GM03348 (cell line): ENCODE data around the gene DENND10.
A peak's percentile ranks its signal among the peaks of the same experiment; 100 is the strongest.
"Not testable (repeated sequence)": the region's sequence is repeated elsewhere in the genome, so short reads cannot be mapped to it uniquely, and the experiment has no call there.

Source experiments
- DNase-seq: peaks from one replicate; pipeline ENCODE4 v3.0.0; 2012; ENCODE audit warnings: low spot score

The DENND10 gene

DNA sequence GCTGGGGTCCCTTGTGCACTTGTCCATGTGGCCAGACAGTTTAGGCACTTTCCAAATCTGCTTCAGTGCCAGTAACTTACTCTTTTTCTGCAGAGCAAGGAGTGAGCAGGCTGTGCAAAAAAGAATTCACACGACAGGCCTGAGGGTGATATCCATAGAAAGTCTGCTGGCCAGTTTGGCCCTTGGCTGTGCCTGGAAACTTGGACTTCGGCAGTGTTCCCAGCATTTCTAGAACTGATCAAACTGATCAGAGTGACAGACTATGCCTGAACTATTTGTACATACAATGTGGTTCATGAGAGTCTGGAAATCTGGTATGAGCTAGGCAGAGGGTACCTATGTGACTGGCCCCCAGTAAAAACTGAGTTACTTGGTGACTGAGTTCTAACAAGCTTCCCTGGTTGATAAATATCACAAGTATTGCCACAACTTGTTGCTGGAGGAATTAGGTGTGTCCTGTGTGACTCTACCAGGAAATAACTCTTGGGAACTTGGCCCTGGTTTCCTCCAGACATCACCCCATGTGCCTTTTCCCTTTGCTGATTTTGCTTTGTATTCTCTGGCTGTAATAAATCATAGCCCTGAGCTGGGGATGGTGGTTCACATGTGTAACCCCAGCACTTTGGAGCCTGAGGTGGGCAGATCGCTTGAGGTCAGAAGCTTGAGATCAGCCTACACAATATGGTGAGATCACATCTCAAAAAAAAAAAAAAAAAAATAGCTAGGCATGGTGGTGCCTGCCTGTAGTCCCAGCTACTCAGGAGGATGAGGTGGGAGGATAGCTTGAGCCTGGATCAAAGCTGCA lies 3.3 kb upstream of the DENND10 start:
- DNase-seq = no peak

DNA sequence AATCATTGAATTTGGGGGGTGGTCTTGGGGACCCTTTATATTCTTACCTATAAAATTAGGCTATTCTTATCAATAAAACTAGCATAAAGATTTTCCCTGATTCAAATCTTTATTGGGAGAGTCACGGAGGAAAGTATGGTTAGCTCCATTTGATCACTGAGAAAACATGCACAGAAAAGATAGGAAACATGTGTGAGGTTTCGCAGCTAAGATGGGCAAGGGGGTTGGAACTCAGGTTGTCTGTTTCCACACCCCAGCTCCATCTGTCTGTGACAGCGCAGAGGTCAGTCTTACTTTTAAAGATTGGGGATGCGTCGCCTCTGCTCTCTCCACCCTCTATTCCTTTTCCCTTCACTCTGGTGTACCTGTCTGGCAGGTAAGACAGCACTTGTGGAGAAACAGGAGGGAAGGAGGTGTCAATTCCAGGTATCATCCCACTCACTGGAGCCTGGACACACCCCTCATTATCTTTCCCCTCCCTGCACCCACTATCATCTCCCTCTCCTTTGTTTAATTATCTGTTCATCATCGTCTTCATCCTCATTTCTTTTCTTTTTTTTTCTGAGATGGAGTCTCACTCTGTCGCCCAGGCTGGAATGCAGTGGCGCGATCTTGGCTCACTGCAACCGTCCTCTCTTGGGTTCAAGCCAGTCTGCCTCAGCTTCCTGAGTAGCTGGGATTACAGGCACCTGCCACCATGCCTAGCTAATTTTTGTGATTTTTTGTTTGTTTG lies 2.4 kb upstream of the DENND10 start:
- no peak for DNase-seq

DNA sequence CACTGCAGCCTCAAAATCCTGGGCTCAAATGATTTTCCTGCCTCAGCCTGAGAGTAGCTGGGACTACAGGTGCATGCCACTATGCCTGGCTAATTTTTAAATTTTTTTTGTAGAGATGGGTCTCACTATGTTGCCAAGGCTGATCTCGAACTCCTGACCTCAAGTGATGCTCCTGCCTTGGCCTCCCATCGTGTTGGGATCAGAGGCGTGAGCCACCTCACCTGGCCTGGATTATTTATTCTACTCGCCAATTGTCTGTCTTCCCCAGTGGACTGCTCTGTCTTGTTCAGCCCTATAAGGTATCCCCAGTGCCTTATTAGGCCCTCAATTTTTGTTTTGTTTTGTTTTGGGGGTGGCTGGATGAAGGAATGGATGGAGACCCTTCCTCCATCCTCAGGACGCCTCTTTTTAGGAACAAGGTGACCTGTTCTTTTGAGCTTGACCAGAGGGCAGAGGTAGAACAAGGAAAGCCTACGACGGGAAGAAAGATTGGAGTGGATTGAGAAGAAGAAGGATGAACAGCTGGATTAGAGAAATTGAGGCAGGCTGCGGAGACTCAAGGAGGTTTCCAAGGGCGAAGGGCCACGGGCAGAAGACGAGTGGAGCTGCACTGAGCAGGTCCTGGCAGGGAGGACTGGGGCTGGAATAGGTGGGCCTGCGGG lies 541 bp upstream of the DENND10 start:
- DNase-seq = no peak

DNA sequence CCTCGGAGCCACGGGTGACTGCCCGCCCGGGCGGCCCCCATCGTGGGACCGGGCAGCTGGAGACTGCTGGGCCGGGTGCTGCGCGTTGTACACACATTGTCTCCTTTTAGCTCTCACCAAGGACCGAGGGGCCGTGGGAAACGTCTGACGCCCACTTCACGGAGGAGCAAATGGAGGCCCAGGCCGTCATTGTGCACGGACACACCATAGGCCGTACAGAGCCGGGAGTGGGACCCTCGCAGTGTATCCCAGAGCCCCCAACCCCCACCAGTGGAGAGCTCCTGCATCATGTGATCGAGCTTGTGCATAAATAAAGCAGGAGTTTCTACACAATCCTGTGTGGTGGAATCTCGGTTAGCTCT lies 722 bp downstream of the DENND10 start:
- peak; percentile 28 for DNase-seq

DNA sequence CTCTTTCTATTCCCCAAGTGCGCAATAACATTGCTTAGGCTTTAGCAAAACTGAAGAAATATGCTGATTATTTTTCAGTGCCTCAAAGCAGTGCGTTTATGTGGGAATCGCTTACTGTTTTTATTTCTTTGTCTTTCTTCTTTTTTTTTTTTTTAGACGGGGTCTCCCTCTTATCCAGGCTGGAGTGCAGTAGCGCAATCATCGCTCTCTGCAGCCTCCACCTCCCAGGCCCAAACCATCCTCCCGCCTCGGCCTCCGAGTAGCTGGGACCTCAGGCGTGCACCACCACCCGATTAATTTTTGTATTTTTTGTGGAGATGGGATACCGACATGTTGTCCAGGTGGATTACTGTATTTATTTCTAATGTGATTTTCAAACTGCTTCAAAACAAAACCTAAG lies 1.2 kb downstream of the DENND10 start:
- DNase-seq = no peak

DNA sequence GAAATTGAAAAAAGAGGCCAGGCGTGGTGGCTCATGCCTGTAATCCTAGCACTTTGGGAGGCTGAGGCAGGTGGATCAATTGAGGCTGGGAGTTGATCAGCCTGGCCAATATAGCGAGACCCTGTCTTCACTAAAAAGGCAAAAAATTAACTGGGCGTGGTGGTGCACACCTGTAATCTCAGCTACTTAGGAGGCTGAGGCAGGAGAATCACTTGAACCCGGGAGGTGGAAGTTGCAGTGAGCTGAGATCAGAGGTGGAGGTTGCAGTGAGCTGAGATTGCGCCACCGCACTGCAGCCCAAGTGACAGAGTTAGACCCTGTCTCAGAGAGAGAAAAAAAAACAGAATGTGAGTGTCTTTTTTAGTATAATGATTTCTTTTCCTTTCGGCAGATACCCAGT lies 2.0 kb downstream of the DENND10 start:
- not testable (repeated sequence) for DNase-seq

DNA sequence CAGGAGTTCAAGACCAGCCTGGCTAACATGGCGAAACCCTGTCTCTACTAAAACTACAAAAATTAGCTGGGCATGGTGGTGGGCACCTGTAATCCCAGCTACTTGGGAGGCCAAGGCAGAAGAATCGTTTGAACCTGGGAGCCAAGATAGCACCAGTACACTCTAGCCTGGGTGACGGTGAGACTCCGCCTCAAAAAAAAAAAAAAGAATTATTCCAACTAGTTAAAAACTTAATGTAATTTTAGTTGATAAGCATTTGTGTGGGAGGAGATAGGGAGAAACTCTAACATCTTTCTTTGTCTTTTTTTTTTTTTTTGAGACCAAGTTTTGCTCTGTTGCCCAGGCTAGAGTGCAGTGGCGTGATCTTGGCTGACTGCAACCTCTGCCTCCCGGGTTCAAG lies 3.2 kb downstream of the DENND10 start:
- not testable (repeated sequence) for DNase-seq

DNA sequence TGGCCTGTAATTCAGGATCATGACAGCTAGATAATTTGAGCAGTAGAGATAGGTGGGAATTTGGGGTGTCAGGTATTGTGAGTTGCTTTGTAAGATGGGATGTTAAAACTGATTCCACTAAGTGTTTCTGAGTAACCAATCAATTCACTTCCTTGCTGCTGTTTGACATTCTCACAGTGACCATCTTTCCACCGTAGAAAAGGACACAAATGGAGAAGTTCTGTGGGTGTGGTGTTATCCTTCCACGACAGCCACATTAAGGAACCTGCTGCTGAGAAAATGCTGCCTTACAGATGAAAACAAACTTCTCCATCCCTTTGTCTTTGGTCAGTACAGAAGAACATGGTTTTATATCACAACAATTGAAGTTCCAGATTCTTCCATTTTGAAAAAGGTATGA lies 3.9 kb downstream of the DENND10 start:
- DNase-seq = not testable (repeated sequence)

DNA sequence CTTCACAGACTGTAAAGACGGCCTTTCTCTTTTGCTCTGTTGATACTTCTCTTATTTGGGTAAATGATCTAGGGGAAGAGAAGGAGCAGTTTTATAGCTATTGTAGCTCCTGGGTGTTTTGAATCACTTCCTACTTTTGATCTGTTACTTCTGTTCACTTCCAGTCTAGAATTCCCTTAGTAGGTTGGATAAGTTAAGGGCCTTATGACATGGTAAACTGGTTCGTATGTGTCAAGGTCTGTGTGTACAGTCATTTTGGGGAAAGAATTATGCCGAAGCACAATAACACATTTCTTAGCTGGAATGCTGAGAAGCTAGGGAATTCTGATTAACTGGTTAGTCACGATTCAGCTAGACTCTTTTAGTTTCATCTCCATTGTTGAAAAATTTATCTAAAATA lies 8.1 kb downstream of the DENND10 start:
- DNase-seq = peak; percentile 61

DNA sequence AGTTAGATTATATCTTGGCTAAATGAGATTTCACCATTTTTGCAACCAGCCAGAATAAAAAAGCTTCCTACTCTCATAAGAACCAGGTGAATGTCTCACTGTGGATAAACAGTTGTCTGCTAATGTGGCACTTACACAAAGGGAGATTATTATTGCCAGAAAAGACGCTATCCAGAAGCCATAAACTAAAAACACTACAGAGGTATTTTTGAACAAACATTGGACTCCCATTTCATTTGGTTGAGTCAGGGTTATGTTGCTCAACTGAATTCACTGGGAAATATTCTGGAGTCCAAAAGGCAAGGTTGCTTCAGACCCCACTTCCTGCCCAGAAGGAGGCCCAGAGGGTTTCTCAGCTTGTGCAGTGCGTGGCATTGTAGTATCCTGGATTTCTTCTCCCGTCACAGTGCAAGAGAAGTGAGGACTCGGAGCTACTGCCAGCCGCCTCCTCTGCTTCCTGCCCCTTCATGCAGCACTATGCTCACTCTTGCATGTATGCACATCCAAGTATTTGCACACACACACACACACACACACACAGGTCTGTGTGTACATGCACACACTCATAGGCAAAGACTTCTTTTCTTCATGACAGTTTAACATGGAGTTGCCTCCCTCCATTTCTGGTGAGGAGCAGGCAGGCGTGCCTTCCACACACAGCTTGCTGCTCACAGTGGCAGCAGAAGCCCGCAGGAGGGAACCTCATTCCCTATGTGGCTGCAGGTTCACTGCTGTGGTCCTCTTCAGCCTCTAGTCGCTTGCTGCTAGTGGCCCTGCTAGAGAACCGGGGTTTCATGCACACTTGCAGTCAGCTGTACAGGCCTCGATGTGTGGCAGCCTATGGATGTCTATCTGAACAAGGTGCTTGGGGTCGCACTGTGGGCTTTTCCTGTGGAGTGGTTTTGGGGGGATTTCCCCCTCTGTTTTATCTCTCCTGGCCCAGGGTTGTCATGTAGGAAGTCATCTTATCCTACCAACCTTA lies 10.1 kb downstream of the DENND10 start:
- DNase-seq = peak; percentile 89

DNA sequence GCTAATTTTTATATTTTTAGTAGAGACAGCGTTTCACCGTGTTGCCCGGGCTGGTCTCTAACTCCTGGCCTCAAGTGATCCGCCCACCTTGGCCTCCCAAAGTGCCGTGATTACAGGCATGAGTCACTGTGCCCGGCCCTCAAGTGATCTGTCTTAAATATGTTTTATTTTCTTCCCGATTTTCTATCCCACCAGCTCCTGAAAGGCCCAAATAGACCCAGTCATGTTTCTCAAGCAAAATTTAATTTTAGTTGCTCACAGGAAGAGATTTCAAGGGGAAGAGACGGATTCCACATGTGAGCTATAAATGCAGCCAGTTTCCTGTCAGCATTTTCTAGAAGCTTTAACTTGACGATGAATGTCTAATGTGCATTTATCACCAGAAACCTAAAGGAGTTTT lies 12.0 kb downstream of the DENND10 start:
- DNase-seq = no peak

DNA sequence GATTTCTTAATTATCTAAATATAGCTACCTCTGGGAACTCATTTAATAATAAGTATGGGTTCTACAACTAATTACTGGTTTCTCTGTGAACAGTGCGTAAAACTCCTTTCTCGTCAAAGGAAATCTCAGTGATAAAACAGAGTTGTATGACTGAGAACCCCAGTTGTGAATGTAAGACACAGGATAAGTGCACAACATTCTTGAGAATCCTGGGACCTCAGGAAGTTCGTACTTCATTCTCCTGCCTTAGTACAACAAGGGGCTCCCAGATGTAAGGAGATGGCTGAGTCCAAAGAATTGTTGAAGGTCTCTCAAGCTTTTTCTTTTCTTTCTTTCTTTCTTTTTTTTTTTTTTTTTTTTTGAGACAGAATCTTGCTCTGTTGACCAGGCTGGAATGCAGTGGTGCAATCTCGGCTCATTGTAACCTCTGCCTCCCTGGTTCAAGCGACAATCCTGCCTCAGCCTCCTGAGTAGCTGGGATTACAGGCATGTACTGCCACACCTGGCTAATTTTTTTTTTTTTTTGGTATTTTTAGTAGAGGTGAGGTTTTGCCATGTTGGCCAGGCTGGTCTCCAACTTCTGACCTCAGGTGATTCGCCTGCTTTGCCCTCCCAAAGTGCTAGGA lies 12.5 kb downstream of the DENND10 start:
- DNase-seq = no peak

DNA sequence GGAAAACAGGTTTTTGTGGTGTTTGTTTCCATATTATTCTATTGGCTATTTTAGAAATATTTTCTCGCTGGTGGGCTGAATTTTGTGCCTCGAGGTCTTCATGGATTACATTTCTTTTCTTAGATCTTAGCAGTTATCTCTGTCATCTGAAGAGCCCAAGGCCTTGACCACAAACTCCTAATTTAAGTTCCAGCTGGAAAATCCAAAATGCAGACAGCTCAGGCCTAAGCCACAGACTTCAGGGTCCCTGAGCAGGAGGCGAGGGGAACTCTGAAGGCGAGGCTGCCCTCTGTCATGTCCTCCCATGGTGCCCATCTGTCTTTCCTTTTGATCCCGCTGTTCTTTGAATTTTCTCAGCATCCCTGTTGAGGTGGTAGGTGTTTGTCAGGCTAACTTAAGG lies 14.3 kb downstream of the DENND10 start:
- no peak for DNase-seq

DNA sequence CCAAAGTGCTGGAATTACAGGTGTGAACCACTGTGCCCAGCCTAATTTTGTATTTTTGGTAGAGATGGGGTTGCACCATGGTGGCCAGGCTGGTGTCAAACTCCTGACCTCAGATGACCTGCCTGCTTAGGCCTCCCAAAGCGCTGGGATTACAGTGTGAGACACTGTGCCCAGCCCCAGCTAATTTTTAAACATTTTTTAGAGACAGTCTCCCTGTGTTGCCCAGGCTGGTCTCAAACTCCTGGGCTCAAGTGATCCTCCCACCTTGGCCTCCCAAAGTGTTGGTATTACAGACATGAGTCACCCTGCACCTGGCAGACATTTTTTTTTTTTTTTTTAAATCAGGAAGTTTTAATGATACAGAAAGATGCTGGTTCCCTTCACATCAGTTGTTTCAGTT lies 15.5 kb downstream of the DENND10 start:
- DNase-seq = no peak

DNA sequence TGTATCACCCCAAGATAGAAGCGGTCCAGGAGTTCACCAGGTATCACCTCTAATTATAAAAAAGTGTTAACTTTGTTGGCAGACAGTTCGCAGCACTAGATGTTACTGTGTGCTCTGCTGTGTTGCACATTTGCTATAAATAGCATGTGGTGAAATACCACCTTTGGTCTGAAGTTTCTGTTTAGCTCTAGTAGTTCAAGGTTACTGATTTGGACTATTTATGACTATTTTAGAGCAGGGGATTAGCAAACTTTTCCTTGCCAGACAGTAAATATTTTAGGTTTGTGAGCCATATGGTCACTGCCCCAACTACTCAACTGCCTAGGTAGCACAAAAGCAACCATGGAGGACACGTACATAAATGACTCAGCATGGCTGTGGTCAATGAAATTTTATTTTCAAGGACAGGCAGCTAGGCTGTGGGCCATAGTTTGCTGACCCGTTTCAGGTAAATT lies 16.5 kb downstream of the DENND10 start:
- DNase-seq = no peak

DNA sequence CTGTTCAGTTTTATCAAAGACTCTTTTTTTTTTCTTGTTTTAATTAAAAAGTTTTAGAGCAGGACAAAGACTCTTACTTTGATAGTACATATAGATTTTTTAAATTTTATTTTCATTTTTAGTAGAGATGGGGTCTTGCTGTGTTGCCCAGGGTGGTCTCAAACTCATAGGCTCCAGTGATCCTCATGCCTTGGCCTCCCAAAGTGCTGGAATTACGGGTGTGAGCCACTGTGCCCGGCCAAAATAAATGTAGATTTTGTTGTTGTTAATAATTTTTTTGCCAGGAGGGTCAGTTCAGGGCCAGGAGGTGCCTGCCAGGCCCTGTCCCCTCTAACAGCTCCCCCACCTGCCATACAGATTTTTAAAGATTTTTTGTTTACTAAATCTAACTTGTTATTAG lies 17.0 kb downstream of the DENND10 start:
- DNase-seq = no peak

DNA sequence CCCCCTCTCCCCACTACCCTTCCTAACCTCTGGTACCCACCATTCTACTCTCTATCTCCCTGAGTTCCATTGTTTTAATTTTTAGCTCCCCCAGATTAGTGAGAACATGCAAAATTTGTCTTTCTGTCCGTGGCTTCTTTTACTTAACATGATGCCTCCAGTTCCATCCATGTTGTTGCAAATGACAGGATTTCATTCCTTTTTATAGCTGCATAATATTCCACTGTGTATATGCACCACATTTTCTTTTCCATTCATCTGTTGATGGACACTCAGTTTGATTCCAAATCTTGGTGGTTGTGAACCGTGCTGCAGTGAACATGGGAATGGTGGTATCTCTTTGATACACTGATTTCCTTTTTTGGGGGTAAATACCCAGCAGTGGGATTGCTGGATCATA lies 22.0 kb downstream of the DENND10 start:
- no peak for DNase-seq

DNA sequence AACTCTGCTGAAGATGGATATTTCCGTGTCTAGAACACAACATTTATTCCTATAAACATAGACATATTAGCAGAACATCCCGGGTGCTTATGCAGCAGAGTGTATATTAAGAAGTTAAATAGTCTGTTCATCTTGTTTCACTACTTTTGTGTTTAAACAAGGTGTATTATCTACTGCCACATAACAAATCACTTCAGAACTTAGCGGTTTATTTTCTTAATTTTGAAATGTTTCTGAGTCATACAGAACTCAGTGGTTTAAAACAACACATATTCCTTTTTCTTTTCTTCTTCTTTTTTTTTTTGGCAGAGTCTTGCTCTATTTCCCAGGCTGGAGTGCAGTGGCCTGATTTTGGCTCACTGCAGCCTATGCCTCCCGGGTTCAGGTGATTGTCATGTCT lies 25.8 kb downstream of the DENND10 start:
- no peak for DNase-seq

DNA sequence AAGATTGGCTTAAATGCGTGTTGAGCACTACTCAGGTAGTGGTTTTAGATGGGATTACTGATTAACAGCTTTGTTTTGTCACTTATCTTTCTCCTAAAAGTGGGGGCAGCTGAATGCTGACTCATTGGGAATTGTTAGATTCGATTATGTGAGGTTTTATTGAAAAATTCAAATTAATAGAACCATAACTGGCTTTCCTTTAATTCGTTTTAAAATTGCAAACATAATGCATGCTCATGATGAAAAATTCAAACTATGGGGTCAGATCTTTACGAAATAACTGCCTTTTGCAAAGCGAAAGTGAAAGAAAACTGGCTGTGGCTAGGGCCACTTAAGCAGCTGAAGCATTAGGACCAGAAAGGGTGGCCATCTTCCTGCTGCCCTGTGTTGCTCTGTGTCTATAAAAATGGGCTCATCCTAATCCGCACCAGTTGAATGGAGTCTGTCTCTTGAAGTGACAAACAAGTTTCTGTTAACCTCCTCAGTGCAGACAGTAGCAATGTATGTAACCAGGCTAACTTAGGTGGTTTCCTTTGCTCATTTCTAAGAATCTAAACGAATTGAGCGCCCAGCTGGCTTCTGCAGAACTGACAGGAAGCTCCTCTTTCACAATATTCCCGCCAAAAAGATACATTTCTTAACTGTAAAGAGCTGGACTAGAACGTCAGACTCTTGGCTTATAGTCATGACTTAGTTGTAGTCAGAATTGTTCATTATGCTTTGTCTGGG lies 27.8 kb downstream of the DENND10 start:
- no peak for DNase-seq

DNA sequence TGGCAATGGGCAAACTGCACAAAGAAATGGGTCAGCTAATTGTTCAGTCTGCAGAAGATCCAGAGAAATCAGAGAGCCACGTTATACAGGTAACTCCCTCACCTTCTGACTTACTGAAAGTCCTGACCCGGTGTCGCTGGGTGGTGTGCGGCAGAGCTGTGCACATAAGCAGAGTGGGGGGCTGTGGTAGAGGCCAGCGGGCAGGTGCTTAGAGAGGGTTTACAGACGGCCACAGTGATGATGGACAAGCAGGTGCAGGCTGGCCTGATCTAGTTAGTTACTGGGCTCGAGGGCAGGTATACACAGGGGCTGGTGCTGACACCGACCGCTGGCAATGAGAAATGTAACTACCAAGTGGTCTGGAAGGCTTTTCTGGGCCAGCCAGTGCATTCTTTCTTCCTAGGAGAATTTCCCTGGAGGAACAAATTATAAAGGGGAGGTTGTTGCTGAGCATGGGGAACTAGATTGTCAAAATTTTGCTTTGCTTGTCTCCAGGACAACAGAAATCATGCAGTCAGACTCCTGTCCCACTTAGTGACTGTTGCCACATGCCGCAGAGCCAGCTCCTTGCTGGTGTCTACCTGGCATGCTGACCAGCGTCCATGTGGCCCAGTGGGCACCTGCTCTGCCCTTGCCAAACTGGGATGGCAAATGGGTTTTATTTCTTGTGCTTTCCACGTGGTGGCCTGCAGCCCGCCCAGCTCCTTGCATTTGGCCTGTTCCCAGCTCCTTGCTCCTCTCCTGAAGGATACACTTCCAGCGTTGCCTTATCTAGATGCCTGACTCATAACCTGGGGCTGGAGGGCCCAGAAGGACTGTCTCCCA lies 28.8 kb downstream of the DENND10 start:
- DNase-seq = no peak
